Uterus (tissue), 4 donors: Measurements from ENCODE around the gene FOCAD. TPM values are rescaled to one million over a fixed set of nuclear protein-coding genes. Genes with fewer than 3 reads are reported as not detected.

Experiments
- DNase-seq, 2 donors: peaks; one replicate each; pipeline ENCODE4 v3.0.0-alpha.2; 2019 to 2020
- H3K27ac ChIP-seq, 2 donors: fragments of 200-600 bp; sonication (generic); 1 replicate in 1 of 2; 2 replicates in 1 of 2; pipeline ENCODE4 v1.5.1; 2016 to 2018
- H3K27me3 ChIP-seq, 2 donors: fragments of 200-600 bp; sonication (generic); one replicate each; pipeline ENCODE4 v1.5.1; 2018 to 2019; ENCODE audit warnings: control low read depth in 1 of 2
- H3K36me3 ChIP-seq, 2 donors: fragments of 200-600 bp; sonication (generic); one replicate each; pipeline ENCODE4 v1.5.1; 2019; ENCODE audit warnings: control low read depth in 1 of 2
- H3K4me1 ChIP-seq, 2 donors: fragments of 200-600 bp; sonication (generic); one replicate each; pipeline ENCODE4 v1.5.1; 2018 to 2019; ENCODE audit warnings: control low read depth in 1 of 2
- H3K4me3 ChIP-seq, 2 donors: fragments of 200-600 bp; sonication (generic); 1 replicate in 1 of 2; 2 replicates in 1 of 2; pipeline ENCODE4 v1.5.1; 2018 to 2019; ENCODE audit warnings: mild to moderate bottlenecking in 1 of 2
- H3K9me3 ChIP-seq, 2 donors: fragments of 200-600 bp; sonication (generic); one replicate each; pipeline ENCODE4 v1.5.1; 2019; ENCODE audit warnings: control low read depth in 1 of 2
- POLR2A ChIP-seq, 2 donors: fragments of 450-650 bp; IDR thresholded peaks; one replicate each; pipeline ENCODE4 v1.6.1; 2016; ENCODE audit warnings: antibody characterized with exemption in 2 of 2, mild to moderate bottlenecking in 1 of 2, moderate library complexity in 1 of 2
- intact Hi-C: fragments of 100-400 bp; cut with DNase I; formaldehyde crosslinking; loops from one replicate; pipeline ENCODE4 v1.15.1; 2023; ENCODE audit warnings: low total_unique reads
- total RNA-seq, 4 donors: library from RNA; depleted of rRNA in 3 of 4; stranded (reverse); fragments of >200 nt in 3 of 4; gene quantifications; one replicate each; pipeline versions ENCODE4 v1.1.0 to v1.2.4, GENCODE V29; 2014 to 2023
- TF ChIP-seq, protein P1 (sequence below), 4 experiments: fragments of 200-600 bp in 2 of 4; fragments of 450-650 bp in 2 of 4; sonication (generic) in 2 of 4; IDR thresholded peaks; one replicate each; pipeline ENCODE4 v1.5.1; 2016 to 2019; ENCODE audit warnings: antibody characterized with exemption in 4 of 4, mild to moderate bottlenecking in 2 of 4, moderate library complexity in 1 of 4
- donor health status: DM: yes; HTN: yes; CAD: no.

FOCAD gene
- total RNA-seq, 4 donors from 2014 or later, result 24.1 to 86.5 (median 34.3) TPM

DNA sequence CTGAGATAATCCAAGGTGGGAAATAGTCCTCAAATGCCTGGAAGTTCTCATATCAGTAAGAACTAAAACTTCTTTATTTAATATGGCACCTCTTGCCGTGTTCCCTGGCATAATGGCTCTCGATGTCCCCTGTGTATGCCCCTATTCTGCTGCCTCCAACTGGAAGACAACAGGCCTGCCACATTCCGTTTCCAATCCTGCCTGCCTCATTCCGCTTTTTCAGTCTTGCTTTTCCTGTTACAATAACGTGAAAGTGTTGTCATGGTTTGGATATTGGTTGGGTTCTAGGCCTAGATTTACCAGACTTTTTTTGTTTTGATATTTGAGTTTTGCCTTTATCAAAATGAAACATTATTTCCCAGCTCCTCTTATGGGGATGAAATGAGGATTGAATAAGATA is 98.2 kb downstream of the FOCAD start:
- DNase-seq, result no peak
- Histone ChIP-seq H3K27ac (no peak overlapping the region), H3K4me3 (no peak overlapping the region), H3K27me3 (no peaks in the 10 kb centered on the region), H3K36me3 (no peaks in the 10 kb centered on the region), H3K9me3 (no peaks in the 10 kb centered on the region), H3K4me1 (peaks cover 0 to 4% of the 10 kb centered on the region in 2 donors)
- intact Hi-C loops, result no loop called here
- no peak for TF ChIP-seq POLR2A (IDR thresholded peaks at IDR 0.05)
- TF ChIP-seq, protein P1, sequence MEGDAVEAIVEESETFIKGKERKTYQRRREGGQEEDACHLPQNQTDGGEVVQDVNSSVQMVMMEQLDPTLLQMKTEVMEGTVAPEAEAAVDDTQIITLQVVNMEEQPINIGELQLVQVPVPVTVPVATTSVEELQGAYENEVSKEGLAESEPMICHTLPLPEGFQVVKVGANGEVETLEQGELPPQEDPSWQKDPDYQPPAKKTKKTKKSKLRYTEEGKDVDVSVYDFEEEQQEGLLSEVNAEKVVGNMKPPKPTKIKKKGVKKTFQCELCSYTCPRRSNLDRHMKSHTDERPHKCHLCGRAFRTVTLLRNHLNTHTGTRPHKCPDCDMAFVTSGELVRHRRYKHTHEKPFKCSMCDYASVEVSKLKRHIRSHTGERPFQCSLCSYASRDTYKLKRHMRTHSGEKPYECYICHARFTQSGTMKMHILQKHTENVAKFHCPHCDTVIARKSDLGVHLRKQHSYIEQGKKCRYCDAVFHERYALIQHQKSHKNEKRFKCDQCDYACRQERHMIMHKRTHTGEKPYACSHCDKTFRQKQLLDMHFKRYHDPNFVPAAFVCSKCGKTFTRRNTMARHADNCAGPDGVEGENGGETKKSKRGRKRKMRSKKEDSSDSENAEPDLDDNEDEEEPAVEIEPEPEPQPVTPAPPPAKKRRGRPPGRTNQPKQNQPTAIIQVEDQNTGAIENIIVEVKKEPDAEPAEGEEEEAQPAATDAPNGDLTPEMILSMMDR (IDR thresholded peaks at IDR 0.05), result no peak

DNA sequence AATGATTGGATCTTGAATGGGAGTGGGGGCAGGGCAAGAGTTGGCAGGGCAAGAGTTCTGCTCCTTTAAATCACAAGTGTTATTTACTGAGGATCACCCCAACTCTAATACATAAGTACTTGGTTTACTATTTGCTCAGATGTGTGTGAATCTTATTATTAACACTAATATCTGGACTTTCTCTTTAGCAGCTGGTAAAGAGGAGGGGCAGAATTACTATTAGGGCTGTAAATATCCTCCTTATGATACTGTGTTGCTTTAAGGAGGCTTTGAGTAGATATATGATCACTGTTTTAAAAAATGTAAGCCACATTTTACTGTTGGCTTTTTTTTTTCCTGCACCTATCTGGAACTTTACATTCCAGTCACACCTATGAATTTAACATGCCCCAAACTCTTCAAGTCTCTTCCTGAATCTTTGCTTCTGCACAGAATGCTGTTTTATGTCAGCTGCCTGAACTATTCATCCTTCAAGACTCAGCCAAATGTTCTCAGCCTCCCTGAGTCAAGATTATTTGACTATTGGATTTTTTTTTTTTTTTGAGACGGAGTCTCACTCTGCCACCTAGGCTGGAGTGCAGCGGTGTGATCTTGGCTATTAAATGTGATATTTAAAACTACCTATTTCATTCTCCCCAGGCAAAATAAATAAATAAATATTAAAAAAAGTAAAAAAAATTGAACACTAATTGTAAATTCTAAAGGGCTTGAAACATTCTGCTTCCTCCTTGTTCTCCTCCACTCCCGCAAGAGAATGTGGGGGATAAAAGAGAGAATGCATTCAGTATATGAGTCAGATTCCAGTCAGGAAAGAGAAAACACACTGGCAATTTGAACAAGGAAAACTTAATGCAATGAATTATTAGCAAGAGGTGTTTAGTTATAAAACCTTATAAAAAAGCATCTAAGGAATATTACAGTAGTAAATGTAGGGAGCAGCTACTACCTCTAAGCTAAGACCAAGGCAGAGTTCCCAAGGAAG is 99.3 kb downstream of the FOCAD start:
- H3K9me3 ChIP-seq, result no peaks in the 10 kb centered on the region
- no peaks in the 10 kb centered on the region for H3K27me3 ChIP-seq
- H3K27ac ChIP-seq, result peak overlapping the region in 1 of 2 donors; percentile 32
- no peak overlapping the region for H3K4me3 ChIP-seq
- TF ChIP-seq, protein P1 (IDR thresholded peaks at IDR 0.05), result no peak
- TF ChIP-seq POLR2A (IDR thresholded peaks at IDR 0.05), result no peak
- DNase-seq, result no peak
- intact Hi-C loops, result no loop called here
- peaks cover 0 to 4% of the 10 kb centered on the region in 2 donors for H3K4me1 ChIP-seq
- H3K36me3 ChIP-seq, result no peaks in the 10 kb centered on the region

DNA sequence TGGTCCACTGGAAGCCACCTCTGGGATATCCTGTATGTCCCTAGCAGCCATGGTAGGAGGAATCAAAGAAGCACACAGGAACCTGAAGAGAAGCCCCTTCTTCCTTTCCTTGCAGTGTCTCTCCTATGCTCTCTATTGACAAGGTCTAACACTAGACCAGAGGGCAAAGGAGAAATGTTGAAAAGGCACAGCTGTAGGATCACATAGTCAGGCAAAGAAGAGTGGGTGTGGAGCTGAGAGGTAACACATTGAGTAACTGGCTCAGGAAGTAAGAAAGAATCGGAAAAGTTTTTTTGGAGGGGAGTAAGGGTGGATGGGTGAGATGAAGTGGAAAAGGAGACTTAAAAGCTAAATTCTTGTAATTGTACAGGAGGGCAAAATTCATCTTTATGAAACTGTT is 100.1 kb downstream of the FOCAD start:
- TF ChIP-seq, protein P1 (IDR thresholded peaks at IDR 0.05), result no peak
- no peak for TF ChIP-seq POLR2A (IDR thresholded peaks at IDR 0.05)
- H3K36me3 ChIP-seq, result no peaks in the 10 kb centered on the region
- intact Hi-C loops, result no loop called here
- no peak overlapping the region for H3K27ac ChIP-seq
- DNase-seq, result no peak
- H3K4me3 ChIP-seq, result no peak overlapping the region
- no peaks in the 10 kb centered on the region for H3K9me3 ChIP-seq
- H3K27me3 ChIP-seq, result no peaks in the 10 kb centered on the region
- peaks cover 0 to 4% of the 10 kb centered on the region in 2 donors for H3K4me1 ChIP-seq

DNA sequence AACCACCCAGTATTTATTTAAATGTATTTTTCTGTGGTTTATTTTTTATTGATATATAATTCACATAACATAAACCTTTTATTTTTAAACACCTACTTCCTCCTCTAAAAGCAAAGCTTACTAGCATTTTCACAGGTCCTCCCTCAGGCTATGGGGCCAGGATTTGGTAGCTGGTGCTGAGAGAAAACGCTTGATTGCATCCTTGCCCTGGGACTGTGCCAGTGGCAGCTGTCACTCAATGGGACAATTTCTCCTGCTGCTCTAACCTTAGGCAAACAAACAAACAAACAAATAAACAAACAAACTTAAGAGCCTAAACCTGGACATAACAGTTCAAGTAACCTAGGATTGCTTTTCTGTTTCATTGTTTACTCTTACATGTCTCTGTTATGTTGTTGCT is 102.7 kb downstream of the FOCAD start:
- no peaks in the 10 kb centered on the region for H3K36me3 ChIP-seq
- intact Hi-C loops, result no loop called here
- peaks cover 0 to 4% of the 10 kb centered on the region in 2 donors for H3K4me1 ChIP-seq
- no peak overlapping the region for H3K4me3 ChIP-seq
- TF ChIP-seq, protein P1 (IDR thresholded peaks at IDR 0.05), result no peak
- no peak for TF ChIP-seq POLR2A (IDR thresholded peaks at IDR 0.05)
- no peaks in the 10 kb centered on the region for H3K9me3 ChIP-seq
- no peak overlapping the region for H3K27ac ChIP-seq
- no peak for DNase-seq
- H3K27me3 ChIP-seq, result no peaks in the 10 kb centered on the region
